ENCODE data around the gene ROGDI. TPM values are rescaled to one million over a fixed set of nuclear protein-coding genes. Genes with fewer than 3 reads are reported as not detected.

ROGDI gene
- total RNA-seq = 15.5 and 28.8 TPM in 2 replicates

GRCh38 chr16:4801962-4802658 lies at the start of gene ROGDI:
Gene ROGDI, minus strand, starts transcription at chr16:4802633. Its CDS starts 62 bp downstream, at chr16:4802571.

GRCh38 chr16:4846901-4847773 lies 44.7 kb upstream of the ROGDI start, which contains the start of the genes GLYR1 and UBN1:
Gene GLYR1, minus strand, starts transcription at chr16:4847288. Its CDS starts 23 bp downstream, at chr16:4847265.
Gene UBN1, plus strand, starts transcription at chr16:4847481. Its CDS starts 5,437 bp downstream, at chr16:4852918.

GRCh38 chr16:4795181-4795827 lies 7.1 kb downstream of the ROGDI start, which contains the start of gene SMIM22:
Gene SMIM22, plus strand, starts transcription at chr16:4795369. Its CDS starts 366 bp downstream, at chr16:4795735.

GRCh38 chr16:4787627-4788482 lies 14.6 kb downstream of the ROGDI start, which contains the start of gene SEPTIN12:
Gene SEPTIN12, minus strand, starts transcription at chr16:4788345. Its CDS starts 700 bp downstream, at chr16:4787645.

GRCh38 chr16:4766875-4767628 lies 35.4 kb downstream of the ROGDI start, which contains the start of gene ZNF500:
Gene ZNF500, minus strand, starts transcription at chr16:4767162. Its CDS starts 1,184 bp downstream, at chr16:4765978.

Small RNAs within 50 kb of the gene (small RNA-seq; reads per million reads assigned to genes)
- not detected for gene RF00017 (ENCODE audit: low replicate concordance)

Other genes with a start within 250 kb of the ROGDI start
- gene C16orf96, start 246.3 kb downstream of the ROGDI start, total RNA-seq = under 0.01 TPM in 2 replicates
- 11.4 and 12.2 TPM in 2 replicates for gene UBALD1, start 187.7 kb downstream of the ROGDI start, total RNA-seq
- gene MGRN1, start 177.8 kb downstream of the ROGDI start, total RNA-seq = 53.0 and 56.8 TPM in 2 replicates
- gene NUDT16L1, start 109.1 kb downstream of the ROGDI start, total RNA-seq = 18.2 and 23.2 TPM in 2 replicates
- 26.7 and 31.4 TPM in 2 replicates for gene ANKS3, start 68.4 kb downstream of the ROGDI start, total RNA-seq
- 0.57 and 1.1 TPM in 2 replicates for gene DNAAF8, start 68.1 kb downstream of the ROGDI start, total RNA-seq
- gene ZNF500, start 35.5 kb downstream of the ROGDI start, total RNA-seq = 10.9 and 19.5 TPM in 2 replicates
- not detected in 2 replicates for gene SEPTIN12, start 14.3 kb downstream of the ROGDI start, total RNA-seq
- gene SMIM22, start 7.3 kb downstream of the ROGDI start, total RNA-seq = not detected in 2 replicates
- 40.5 and 57.8 TPM in 2 replicates for gene GLYR1, start 44.7 kb upstream of the ROGDI start, total RNA-seq
- gene UBN1, start 44.8 kb upstream of the ROGDI start, total RNA-seq = 28.2 and 30.4 TPM in 2 replicates
- 0.72 and 5.3 TPM in 2 replicates for gene PPL, start 134.5 kb upstream of the ROGDI start, total RNA-seq
- not detected in 2 replicates for gene SEC14L5, start 155.7 kb upstream of the ROGDI start, total RNA-seq
- gene NAGPA, start 231.3 kb upstream of the ROGDI start, total RNA-seq = 18.2 and 25.8 TPM in 2 replicates

Measured in placental pericyte (primary cell).